Gastroesophageal sphincter (tissue), 4 donors: ENCODE results near the gene GNAI3. TPM values are rescaled to one million over a fixed set of nuclear protein-coding genes. Genes with fewer than 3 reads are reported as not detected.

ENCODE experiments used
- ATAC-seq: fragments of 150-250 bp; one replicate; pipeline ENCODE4 v1.9.1; 2016; ENCODE audit warnings: mild to moderate bottlenecking, moderate library complexity
- H3K27ac ChIP-seq, 4 donors: fragments of 200-600 bp; sonication (generic) in 3 of 4; 1 replicate in 3 of 4; 2 replicates in 1 of 4; pipeline ENCODE4 v1.5.1; 2016 to 2019
- H3K27me3 ChIP-seq: fragments of 200-600 bp; sonication (generic); one replicate; pipeline ENCODE4 v1.5.1; 2019
- H3K36me3 ChIP-seq, 2 donors: fragments of 200-600 bp; sonication (generic); one replicate each; pipeline ENCODE4 v1.5.1; 2019; ENCODE audit warnings: control low read depth in 1 of 2
- H3K4me1 ChIP-seq, 3 donors: fragments of 200-600 bp; sonication (generic); 1 replicate in 2 of 3; 2 replicates in 1 of 3; pipeline ENCODE4 v1.5.1; 2016 to 2019; ENCODE audit warnings: control low read depth in 2 of 3
- H3K4me3 ChIP-seq, 2 donors: fragments of 200-600 bp; sonication (generic); one replicate each; pipeline ENCODE4 v1.5.1; 2019; ENCODE audit warnings: mild to moderate bottlenecking in 1 of 2, moderate library complexity in 1 of 2
- H3K9me3 ChIP-seq, 3 donors: fragments of 200-600 bp; sonication (generic); one replicate each; pipeline ENCODE4 v1.5.1; 2017 to 2019; ENCODE audit warnings: control low read depth in 2 of 3
- EP300 ChIP-seq: sonication (generic); formaldehyde crosslinking; IDR thresholded peaks from one replicate; pipeline ENCODE4 v1.6.1; 2017; ENCODE audit warnings: antibody characterized with exemption, mild to moderate bottlenecking
- POLR2A ChIP-seq, 2 donors: fragments of 450-650 bp; IDR thresholded peaks; one replicate each; pipeline ENCODE4 v1.6.1; 2017; ENCODE audit warnings: antibody characterized with exemption in 2 of 2, mild to moderate bottlenecking in 2 of 2, moderate library complexity in 1 of 2
- POLR2AphosphoS5 ChIP-seq: sonication (generic); formaldehyde crosslinking; IDR thresholded peaks from one replicate; pipeline ENCODE4 v1.6.1; 2017; ENCODE audit warnings: antibody characterized with exemption
- WGBS, 2 donors: methylation state at CpG; one replicate each; pipeline ENCODE4 v1.1.5; 2018; ENCODE audit warnings: low coverage in 1 of 2; 5-methylcytosine and 5-hydroxymethylcytosine counted together
- total RNA-seq, 4 donors: library from RNA; depleted of rRNA; stranded (reverse); fragments of >200 nt; gene quantifications; one replicate each; pipeline ENCODE4 v1.1.0, GENCODE V29; 2016
- TF ChIP-seq, protein P1 (sequence below), 4 experiments: fragments of 200-600 bp in 2 of 4; fragments of 450-650 bp in 2 of 4; sonication (generic) in 1 of 4; IDR thresholded peaks; one replicate each; pipeline ENCODE4 v1.5.1; 2017 to 2019; ENCODE audit warnings: antibody characterized with exemption in 4 of 4, mild to moderate bottlenecking in 2 of 4, moderate library complexity in 2 of 4

Gene GNAI3
- total RNA-seq, 4 donors from 2014 or later = 6.6 to 9.4 (median 8.0) TPM

DNA sequence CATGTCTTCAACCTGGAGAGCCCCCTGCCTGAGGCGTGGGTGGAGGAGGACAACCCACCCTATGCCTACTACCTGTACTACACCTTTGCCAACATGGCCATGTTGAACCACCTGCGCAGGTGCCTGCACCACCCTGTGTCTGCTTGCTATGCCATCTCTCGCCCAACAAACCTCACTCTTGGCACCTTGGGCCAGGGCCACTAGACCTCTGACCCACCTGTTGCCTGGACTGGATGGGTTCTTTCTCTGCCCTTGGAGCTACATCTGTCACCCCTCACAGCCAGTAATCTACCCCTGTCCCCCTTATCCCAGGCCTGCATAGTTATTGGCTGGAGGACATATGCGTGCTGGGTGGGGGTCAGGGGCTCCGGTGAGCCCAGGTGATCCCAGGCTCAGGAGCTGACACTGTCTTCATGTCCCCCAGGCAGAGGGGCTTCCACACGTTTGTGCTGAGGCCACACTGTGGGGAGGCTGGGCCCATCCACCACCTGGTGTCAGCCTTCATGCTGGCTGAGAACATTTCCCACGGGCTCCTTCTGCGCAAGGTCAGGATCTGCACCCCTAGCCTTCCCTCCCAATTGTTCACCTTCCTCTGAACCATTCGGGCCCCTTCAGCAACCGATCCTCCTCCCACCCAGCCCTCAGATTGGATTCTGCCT, 81.1 kb downstream of the GNAI3 start:
- Histone ChIP-seq H3K4me1 (peaks cover 0 to 44% (median 3%) of the 10 kb centered on the region in 3 donors), H3K27me3 (no peaks in the 10 kb centered on the region), H3K36me3 (peaks cover 0 to 66% of the 10 kb centered on the region in 2 donors), H3K27ac (no peak overlapping the region), H3K9me3 (no peaks in the 10 kb centered on the region), H3K4me3 (no peak overlapping the region)
- TF ChIP-seq POLR2A (IDR thresholded peaks at IDR 0.05) = no peak
- TF ChIP-seq EP300 = no peak
- TF ChIP-seq, protein P1, sequence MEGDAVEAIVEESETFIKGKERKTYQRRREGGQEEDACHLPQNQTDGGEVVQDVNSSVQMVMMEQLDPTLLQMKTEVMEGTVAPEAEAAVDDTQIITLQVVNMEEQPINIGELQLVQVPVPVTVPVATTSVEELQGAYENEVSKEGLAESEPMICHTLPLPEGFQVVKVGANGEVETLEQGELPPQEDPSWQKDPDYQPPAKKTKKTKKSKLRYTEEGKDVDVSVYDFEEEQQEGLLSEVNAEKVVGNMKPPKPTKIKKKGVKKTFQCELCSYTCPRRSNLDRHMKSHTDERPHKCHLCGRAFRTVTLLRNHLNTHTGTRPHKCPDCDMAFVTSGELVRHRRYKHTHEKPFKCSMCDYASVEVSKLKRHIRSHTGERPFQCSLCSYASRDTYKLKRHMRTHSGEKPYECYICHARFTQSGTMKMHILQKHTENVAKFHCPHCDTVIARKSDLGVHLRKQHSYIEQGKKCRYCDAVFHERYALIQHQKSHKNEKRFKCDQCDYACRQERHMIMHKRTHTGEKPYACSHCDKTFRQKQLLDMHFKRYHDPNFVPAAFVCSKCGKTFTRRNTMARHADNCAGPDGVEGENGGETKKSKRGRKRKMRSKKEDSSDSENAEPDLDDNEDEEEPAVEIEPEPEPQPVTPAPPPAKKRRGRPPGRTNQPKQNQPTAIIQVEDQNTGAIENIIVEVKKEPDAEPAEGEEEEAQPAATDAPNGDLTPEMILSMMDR (IDR thresholded peaks at IDR 0.05) = no peak
- TF ChIP-seq POLR2AphosphoS5 = no peak
- WGBS, 2 donors = 79 to 90% methylated on average over 4 to 6 of the region's 10 CpGs
- no peak for ATAC-seq

DNA sequence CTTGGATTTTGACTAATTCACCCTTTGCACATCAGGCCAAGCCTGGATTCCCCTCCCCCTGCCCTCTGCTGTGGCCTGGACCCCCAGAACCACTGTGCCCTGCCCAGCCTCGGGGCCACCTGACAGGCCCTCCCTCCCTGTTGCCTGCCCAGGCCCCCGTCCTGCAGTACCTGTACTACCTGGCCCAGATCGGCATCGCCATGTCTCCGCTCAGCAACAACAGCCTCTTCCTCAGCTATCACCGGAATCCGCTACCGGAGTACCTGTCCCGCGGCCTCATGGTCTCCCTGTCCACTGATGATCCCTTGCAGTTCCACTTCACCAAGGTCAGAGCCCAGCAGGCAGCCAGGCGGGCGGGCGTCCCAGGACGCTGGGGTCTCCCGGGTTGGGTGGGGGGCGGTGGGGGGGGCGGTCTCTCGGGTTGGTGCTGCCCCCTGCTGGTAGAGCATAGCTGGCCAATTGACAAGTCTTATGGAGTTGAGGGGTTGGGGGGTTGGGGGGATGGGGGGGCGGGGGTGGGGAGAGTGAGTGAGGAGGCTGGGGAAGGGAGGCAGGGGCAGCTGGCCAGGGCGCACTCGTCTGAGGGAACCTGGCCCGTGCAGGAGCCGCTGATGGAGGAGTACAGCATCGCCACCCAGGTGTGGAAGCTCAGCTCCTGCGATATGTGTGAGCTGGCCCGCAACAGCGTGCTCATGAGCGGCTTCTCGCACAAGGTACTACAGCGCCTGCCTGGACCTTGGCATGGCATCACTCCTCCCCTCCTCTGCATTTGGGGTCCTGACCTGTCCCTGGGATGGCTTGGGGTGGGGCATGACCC, 81.9 kb downstream of the GNAI3 start:
- Histone ChIP-seq H3K36me3 (peaks cover 0 to 66% of the 10 kb centered on the region in 2 donors), H3K4me3 (no peak overlapping the region)
- no peak for TF ChIP-seq POLR2A (IDR thresholded peaks at IDR 0.05)
- TF ChIP-seq, protein P1 (IDR thresholded peaks at IDR 0.05) = peak in 1 of 4 experiments; percentile 64
- TF ChIP-seq EP300 = no peak
- no peak for TF ChIP-seq POLR2AphosphoS5

DNA sequence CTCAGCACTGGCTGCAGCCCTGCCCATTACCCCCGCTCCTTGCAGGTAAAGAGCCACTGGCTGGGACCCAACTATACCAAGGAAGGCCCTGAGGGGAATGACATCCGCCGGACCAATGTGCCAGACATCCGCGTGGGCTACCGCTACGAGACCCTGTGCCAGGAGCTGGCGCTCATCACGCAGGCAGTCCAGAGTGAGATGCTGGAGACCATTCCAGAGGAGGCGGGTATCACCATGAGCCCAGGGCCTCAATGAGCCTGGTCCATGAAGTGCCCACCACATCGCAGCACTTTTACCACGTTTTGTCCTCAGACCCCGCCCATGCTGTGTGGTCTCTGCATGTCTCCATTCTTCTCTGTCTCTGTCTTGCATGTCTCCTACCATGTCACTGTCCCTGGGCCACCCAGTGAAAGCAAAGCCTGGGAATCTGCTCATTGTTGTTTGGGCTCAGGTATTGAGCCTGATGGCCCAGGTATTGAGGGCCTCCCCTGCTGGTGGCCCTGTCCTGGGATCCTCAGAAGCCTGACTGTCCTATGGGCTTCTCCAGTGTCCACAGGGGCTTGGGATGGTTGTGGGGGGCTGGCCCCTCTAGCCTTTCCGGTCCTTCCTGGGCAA, 82.6 kb downstream of the GNAI3 start:
- H3K4me3 ChIP-seq = no peak overlapping the region
- no peaks in the 10 kb centered on the region for H3K27me3 ChIP-seq
- peaks cover 0 to 59% of the 10 kb centered on the region in 2 donors for H3K36me3 ChIP-seq
- ATAC-seq = no peak
- WGBS, 2 donors = 40 to 80% methylated on average over 1 to 3 of the region's 14 CpGs
- peaks cover 0 to 43% (median 3%) of the 10 kb centered on the region in 3 donors for H3K4me1 ChIP-seq
- TF ChIP-seq, protein P1 (IDR thresholded peaks at IDR 0.05) = no peak
- no peak for TF ChIP-seq POLR2A (IDR thresholded peaks at IDR 0.05)
- no peak for TF ChIP-seq EP300
- no peak for TF ChIP-seq POLR2AphosphoS5
- H3K9me3 ChIP-seq = no peaks in the 10 kb centered on the region
- peak overlapping the region in 1 of 4 donors; percentile 70 for H3K27ac ChIP-seq

More for the DNA sequence above, 81.9 kb downstream of the GNAI3 start:
- no peaks in the 10 kb centered on the region for H3K9me3 ChIP-seq
- no peaks in the 10 kb centered on the region for H3K27me3 ChIP-seq
- H3K27ac ChIP-seq = no peak overlapping the region
- peaks cover 0 to 41% (median 0%) of the 10 kb centered on the region in 3 donors for H3K4me1 ChIP-seq
- no peak for ATAC-seq
- WGBS, 2 donors = 96% methylated on average over 4 of the region's 30 CpGs; no CpG with 5 or more reads in 1 of the 2 donors

DNA sequence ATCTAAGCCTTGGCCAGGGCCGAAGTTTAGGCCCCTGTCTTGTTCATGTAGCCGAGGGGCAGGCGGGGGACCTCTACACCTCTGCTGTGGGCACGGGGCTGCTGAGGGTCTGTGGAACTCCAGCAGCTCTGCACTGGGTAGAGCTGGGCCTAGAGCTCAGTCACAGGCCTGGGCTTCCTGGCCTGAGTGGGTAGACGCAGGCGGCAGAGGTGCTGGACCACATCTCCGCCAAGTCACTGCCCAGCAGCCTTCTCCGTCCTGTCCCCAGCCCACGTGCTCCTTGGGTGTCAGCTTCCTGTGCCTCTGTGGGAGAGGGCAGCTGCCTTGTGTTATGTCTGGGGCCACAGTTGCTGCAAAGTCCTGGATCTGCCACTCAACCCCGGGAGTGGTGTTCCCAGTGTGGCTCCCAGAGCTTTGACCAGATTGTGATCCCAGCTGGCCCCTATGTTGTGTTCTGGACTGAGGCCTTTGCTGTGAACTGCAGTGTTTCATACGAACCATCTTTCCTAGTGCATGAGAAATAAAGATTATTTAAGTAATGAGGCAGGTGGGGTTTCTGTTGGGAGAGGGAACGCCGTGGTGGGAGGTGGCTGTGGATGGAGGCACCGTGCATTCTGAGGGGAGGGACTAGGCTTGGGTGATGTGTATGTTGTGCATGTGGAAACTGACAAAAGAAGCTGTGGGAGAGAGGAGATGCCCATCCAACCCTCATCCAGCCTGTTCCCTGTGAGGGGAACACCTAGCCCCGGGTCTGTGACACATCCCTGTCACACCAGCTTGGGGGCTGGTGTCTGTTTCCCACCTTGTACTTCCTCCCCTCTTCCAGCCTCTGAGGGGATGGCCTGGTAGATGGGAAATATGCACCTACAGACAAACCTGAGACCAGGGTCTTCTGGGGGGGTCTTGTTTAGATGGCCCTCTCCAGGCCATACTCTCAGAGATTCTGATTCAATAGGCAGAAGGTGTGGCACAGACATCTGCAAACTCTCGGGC, 83.4 kb downstream of the GNAI3 start:
- peaks cover 0 to 51% (median 10%) of the 10 kb centered on the region in 3 donors for H3K4me1 ChIP-seq
- no peaks in the 10 kb centered on the region for H3K9me3 ChIP-seq
- H3K27me3 ChIP-seq = no peaks in the 10 kb centered on the region
- no peak overlapping the region for H3K4me3 ChIP-seq
- 43% methylated on average over 5 of the region's 16 CpGs; no CpG with 5 or more reads in 1 of the 2 donors for WGBS, 2 donors
- H3K27ac ChIP-seq = peak overlapping the region in 2 of 4 donors; percentile 17 to 70
- peaks cover 0 to 51% of the 10 kb centered on the region in 2 donors for H3K36me3 ChIP-seq
- ATAC-seq = no peak
- TF ChIP-seq EP300 = no peak
- no peak for TF ChIP-seq POLR2AphosphoS5
- no peak for TF ChIP-seq POLR2A (IDR thresholded peaks at IDR 0.05)
- TF ChIP-seq, protein P1 (IDR thresholded peaks at IDR 0.05) = no peak
